ENCODE data around the gene SAP25.
A peak's percentile ranks its signal among the peaks of the same experiment; 100 is the strongest.

Gene SAP25

DNA sequence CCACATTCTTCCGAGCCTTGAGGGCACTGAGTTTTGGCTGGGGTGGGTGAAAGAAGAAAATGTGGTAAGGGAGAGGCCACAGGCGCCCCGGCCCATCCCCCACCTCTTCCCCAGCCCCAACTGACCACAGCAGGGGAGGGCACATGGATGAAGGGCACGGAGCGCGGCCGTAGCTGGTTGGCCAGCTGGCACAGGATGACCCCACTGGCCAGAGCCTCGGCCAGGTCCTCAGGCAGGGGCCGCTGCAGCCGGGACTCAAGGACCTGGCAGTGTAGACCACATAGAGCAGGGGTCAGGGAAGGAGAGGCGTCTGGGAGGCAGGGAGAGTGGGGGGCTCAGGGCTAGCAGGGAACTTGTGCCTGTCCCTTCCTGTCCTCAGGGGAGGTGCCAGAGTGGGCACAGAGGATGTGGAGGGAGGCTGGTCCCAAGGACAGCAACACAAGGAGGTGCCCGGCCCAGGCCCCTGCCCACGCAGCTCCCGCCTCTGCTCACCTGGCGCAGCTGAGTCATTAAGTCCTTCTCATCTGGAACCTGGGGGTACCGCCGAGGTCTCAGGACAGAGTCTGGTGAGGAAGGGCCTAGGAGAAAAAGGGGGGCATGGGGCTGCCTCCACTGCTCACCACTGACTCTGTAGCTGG, 2.2 kb upstream of the SAP25 start:
- peaks cover 62 to 86% (median 66%) of the 10 kb centered on the region in 3 donors for H3K36me3 ChIP-seq
- DNase-seq: no peak

DNA sequence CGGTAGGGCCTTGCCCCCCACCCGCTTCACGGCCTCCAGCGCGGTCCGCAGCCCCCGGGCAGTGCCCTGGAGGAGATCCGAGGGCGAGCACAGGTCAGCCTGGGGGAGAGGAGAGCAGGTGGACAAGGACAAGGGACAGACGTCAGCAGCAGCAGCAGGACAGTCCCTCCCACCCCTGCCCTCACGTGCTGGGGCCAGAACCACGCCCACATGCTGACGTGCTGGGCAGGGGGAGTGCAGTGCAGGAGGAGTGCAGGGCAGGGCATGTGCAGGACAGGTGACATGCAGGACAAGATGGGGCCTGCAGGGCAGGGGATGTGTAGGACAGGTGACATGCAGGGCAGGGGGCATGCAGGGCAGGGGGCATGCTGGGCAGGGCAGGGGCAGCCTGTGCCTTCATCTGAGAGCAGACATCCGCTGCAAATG, 1.5 kb upstream of the SAP25 start:
- H3K27ac ChIP-seq: no peak overlapping the region
- no peak for DNase-seq
- TF ChIP-seq, protein P1, sequence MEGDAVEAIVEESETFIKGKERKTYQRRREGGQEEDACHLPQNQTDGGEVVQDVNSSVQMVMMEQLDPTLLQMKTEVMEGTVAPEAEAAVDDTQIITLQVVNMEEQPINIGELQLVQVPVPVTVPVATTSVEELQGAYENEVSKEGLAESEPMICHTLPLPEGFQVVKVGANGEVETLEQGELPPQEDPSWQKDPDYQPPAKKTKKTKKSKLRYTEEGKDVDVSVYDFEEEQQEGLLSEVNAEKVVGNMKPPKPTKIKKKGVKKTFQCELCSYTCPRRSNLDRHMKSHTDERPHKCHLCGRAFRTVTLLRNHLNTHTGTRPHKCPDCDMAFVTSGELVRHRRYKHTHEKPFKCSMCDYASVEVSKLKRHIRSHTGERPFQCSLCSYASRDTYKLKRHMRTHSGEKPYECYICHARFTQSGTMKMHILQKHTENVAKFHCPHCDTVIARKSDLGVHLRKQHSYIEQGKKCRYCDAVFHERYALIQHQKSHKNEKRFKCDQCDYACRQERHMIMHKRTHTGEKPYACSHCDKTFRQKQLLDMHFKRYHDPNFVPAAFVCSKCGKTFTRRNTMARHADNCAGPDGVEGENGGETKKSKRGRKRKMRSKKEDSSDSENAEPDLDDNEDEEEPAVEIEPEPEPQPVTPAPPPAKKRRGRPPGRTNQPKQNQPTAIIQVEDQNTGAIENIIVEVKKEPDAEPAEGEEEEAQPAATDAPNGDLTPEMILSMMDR (IDR thresholded peaks at IDR 0.05): no peak
- no peaks in the 10 kb centered on the region for H3K9me3 ChIP-seq
- H3K27me3 ChIP-seq: no peaks in the 10 kb centered on the region
- peaks cover 59 to 80% (median 64%) of the 10 kb centered on the region in 3 donors for H3K36me3 ChIP-seq
- peaks cover 0 to 10% (median 5%) of the 10 kb centered on the region in 4 donors for H3K4me1 ChIP-seq
- intact Hi-C loops (cut with DNase I; ENCODE audit: low total_unique reads): no loop called here
- H3K4me3 ChIP-seq: no peak overlapping the region

More for the DNA sequence above, 2.2 kb upstream of the SAP25 start:
- Histone ChIP-seq H3K27ac (no peak overlapping the region), H3K9me3 (no peaks in the 10 kb centered on the region), H3K27me3 (no peaks in the 10 kb centered on the region), H3K4me3 (no peak overlapping the region), H3K4me1 (peaks cover 0 to 5% (median 2%) of the 10 kb centered on the region in 4 donors)
- intact Hi-C loops (cut with DNase I; ENCODE audit: low total_unique reads): no loop called here
- TF ChIP-seq, protein P1 (IDR thresholded peaks at IDR 0.05): no peak

DNA sequence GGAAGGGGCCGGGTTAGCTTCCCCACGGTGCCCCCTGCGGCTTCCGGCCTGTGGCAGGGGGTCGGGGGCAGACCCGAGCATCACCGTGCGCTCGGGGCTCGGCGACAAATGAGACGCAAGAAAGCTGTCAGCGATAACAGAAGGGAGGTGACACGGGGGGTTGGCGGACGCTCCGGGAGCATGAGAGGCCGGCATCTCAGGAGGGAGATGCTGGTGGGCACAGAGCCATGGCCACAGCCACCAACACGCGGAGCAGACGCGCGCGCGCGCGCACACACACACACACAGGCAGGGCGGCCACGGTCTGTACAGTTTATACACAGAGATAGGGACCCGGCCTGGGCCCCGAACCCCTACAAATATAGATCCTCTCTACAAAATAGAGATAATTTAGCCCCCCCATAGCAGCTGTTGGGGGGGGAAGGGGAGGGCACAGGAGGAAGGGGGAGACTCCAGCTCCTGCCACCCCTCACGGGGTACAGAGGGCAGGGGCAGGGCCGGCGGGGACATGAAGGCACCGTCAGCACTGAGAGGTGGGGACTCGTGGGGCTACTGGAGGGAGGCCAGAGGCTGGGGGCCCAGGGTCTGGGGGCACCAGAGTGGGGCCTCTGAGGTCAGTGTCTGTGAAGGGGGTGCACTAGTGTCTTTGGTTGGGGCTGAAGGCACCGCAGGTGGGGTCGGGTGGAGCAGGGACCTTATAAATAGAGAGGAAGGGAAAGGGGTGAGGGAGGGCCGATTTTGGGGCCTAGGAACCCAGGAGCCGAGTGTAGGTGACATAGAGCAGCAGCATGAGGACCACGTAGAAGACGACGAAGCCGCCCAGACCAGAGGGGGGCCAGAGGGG, 884 bp upstream of the SAP25 start:
- intact Hi-C loops (cut with DNase I; ENCODE audit: low total_unique reads): no loop called here
- no peak for DNase-seq
- peaks cover 0 to 17% (median 11%) of the 10 kb centered on the region in 4 donors for H3K4me1 ChIP-seq
- H3K27me3 ChIP-seq: no peaks in the 10 kb centered on the region
- H3K4me3 ChIP-seq: no peak overlapping the region
- H3K36me3 ChIP-seq: peaks cover 53 to 73% (median 57%) of the 10 kb centered on the region in 3 donors
- no peak overlapping the region for H3K27ac ChIP-seq
- TF ChIP-seq, protein P1 (IDR thresholded peaks at IDR 0.05): no peak
- no peaks in the 10 kb centered on the region for H3K9me3 ChIP-seq

DNA sequence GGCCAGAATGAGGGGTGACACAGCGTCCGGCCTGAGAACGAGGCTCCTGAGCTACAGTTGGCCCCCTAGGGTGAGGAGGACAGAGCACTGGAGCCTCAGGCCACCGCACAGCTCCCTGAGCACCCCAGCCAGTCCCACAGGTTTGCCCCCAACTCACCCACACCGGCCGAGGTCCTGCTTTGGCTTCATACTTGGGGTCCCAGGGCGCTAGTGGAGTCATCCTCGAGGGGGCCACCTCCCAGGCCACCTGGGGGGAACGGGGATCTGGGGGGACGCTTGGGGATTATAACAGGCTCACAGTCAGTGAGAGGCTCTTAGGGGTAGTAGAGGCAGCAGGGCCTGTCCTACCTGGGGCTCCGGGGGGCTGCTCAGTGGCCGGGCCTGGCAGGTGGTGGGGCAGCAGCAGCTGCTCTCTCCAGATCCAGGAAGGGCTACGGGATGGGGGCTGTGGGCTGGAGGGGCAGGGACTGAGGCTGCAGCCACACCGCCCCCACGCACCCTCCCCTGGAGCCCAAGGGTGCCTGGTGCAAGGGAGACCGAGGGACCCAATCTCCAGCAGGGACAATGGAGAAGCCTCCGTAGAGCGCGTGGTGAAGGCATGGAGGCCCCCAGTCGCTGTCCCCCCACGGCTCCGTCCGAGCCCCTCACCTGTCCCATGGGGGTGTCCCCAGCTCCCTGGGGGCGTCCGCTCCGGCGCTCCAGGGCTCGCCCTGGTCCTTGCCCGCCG, 588 bp downstream of the SAP25 start:
- Histone ChIP-seq H3K36me3 (peaks cover 38 to 59% (median 43%) of the 10 kb centered on the region in 3 donors), H3K4me1 (peaks cover 0 to 20% (median 14%) of the 10 kb centered on the region in 4 donors), H3K27ac (no peak overlapping the region), H3K9me3 (no peaks in the 10 kb centered on the region), H3K27me3 (no peaks in the 10 kb centered on the region), H3K4me3 (no peak overlapping the region)
- DNase-seq: peak in 1 of 2 donors; percentile 60
- TF ChIP-seq, protein P1 (IDR thresholded peaks at IDR 0.05): no peak
- intact Hi-C loops (cut with DNase I; ENCODE audit: low total_unique reads): no loop called here

DNA sequence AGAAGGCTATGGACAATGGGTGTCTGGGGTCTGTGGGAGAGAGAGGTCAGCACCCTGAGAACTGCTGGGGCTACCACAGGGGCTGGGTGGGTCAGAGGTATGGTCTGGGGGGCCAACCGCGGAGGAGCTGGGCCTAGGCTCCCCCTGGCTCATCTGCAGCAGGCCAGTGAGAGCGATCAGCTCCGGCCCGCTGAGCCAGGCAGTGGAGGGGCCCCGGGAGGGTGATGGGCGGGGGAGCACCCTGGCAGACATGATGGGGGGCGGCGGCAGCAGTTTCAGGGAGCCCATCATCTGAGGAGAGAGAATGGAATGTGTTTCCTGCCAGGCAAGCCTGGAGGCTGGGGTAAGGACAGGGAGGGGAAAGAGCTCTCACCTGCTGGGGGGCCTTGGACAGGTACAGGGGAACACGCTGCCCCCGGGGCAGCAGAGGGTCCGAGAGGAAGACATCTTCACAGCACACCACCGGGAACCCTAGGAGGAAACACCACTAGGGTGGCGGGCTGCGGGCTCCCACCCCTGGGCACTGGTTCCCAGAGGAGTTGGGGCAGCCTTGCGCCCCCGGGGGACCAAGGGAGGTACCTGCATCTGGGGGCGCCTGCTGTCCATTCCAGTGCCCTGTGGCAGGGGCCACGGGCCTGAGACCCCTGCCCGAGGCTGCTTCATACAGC, 1.3 kb downstream of the SAP25 start:
- peak in 1 of 2 donors; percentile 63 for DNase-seq
- H3K4me1 ChIP-seq: peaks cover 0 to 21% (median 15%) of the 10 kb centered on the region in 4 donors
- H3K27ac ChIP-seq: no peak overlapping the region
- H3K4me3 ChIP-seq: no peak overlapping the region
- TF ChIP-seq, protein P1 (IDR thresholded peaks at IDR 0.05): no peak
- no peaks in the 10 kb centered on the region for H3K9me3 ChIP-seq
- intact Hi-C loops (cut with DNase I; ENCODE audit: low total_unique reads): no loop called here
- H3K27me3 ChIP-seq: no peaks in the 10 kb centered on the region
- peaks cover 31 to 52% (median 36%) of the 10 kb centered on the region in 3 donors for H3K36me3 ChIP-seq
